ENCODE data around the gene STON1. TPM values are rescaled to one million over a fixed set of nuclear protein-coding genes. Genes with fewer than 3 reads are reported as not detected.
"Not testable (repeated sequence)": the region's sequence is repeated elsewhere in the genome, so short reads cannot be mapped to it uniquely, and the experiment has no call there.

STON1 gene
- total RNA-seq, 1 donor from 2014 or later = 33.4 TPM

GRCh38 chr2:48589170-48589767 lies 59.3 kb downstream of the STON1 start:
- DNase-seq = no peak
- Histone ChIP-seq H3K9me3 (no peaks in the 10 kb centered on the region), H3K27ac (no peak overlapping the region), H3K4me1 (no peaks in the 10 kb centered on the region), H3K27me3 (ENCODE audit: low read depth) (no peaks in the 10 kb centered on the region), H3K4me3 (no peak overlapping the region), H3K36me3 (no peaks in the 10 kb centered on the region)
- ATAC-seq = peak in 1 of 2 donors; percentile 54
- intact Hi-C loops (cut with DNase I) = no loop called here
- TF ChIP-seq CTCF (IDR thresholded peaks at IDR 0.05) = peak; percentile 66

GRCh38 chr2:48590017-48590416 lies 60.1 kb downstream of the STON1 start:
- DNase-seq = no peak
- no peaks in the 10 kb centered on the region for H3K4me1 ChIP-seq
- no peak for TF ChIP-seq CTCF (IDR thresholded peaks at IDR 0.05)
- no peaks in the 10 kb centered on the region for H3K27me3 ChIP-seq (ENCODE audit: low read depth)
- ATAC-seq = no peak
- H3K36me3 ChIP-seq = peaks cover 1% of the 10 kb centered on the region
- intact Hi-C loops (cut with DNase I) = no loop called here
- no peaks in the 10 kb centered on the region for H3K9me3 ChIP-seq
- no peak overlapping the region for H3K4me3 ChIP-seq
- H3K27ac ChIP-seq = no peak overlapping the region

- H3K27ac ChIP-seq = no peak overlapping the region
Observed at GRCh38 chr2:48592067-48592466, 62.1 kb downstream of the STON1 start.

DNA sequence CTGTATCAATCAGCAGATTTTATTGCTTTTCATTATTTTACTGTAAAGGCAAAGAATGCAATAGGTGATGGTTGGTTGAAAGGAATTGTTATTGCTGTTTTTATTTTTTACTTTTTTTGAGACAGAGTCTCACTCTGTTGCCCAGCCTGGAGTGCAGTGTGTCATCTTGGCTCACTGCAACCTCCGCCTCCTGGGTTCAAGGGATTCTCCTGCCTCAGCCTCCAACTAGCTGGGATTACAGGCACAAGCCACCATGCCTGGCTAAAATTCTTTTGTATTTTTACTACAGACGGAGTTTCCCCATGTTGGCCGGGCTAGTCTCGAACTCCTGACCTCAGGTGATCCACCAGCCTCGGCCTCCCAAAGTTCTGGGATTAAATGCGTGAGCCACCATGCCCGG lies 66.8 kb downstream of the STON1 start:
- intact Hi-C loops (cut with DNase I); DNase-seq; H3K4me1 ChIP-seq; H3K27me3 ChIP-seq (ENCODE audit: low read depth); ATAC-seq; H3K27ac ChIP-seq; H3K4me3 ChIP-seq; H3K9me3 ChIP-seq: not testable (repeated sequence)
- peaks cover 19% of the 10 kb centered on the region for H3K36me3 ChIP-seq

More at GRCh38 chr2:48592067-48592466, 62.1 kb downstream of the STON1 start:
- ATAC-seq (no peak), DNase-seq (no peak)
- Histone ChIP-seq H3K27me3 (ENCODE audit: low read depth) (no peaks in the 10 kb centered on the region), H3K36me3 (peaks cover 9% of the 10 kb centered on the region), H3K4me1 (no peaks in the 10 kb centered on the region), H3K9me3 (no peaks in the 10 kb centered on the region), H3K4me3 (no peak overlapping the region)
- TF ChIP-seq CTCF (IDR thresholded peaks at IDR 0.05) = no peak
- intact Hi-C loops (cut with DNase I) = no loop called here

GRCh38 chr2:48597492-48597891 lies 67.5 kb downstream of the STON1 start:
- Histone ChIP-seq H3K4me1 (no peaks in the 10 kb centered on the region), H3K4me3 (no peak overlapping the region), H3K27me3 (ENCODE audit: low read depth) (no peaks in the 10 kb centered on the region), H3K27ac (no peak overlapping the region), H3K9me3 (no peaks in the 10 kb centered on the region), H3K36me3 (peaks cover 19% of the 10 kb centered on the region)
- TF ChIP-seq CTCF (IDR thresholded peaks at IDR 0.05) = no peak
- no peak for DNase-seq
- no peak for ATAC-seq
- intact Hi-C loops (cut with DNase I) = no loop called here

- intact Hi-C loops (cut with DNase I) = no loop called here
- DNase-seq (no peak), ATAC-seq (peak; percentile 45 to 78)
- H3K27ac ChIP-seq = no peak overlapping the region
- peak; percentile 64 for TF ChIP-seq CTCF (IDR thresholded peaks at IDR 0.05)
- no peaks in the 10 kb centered on the region for H3K4me1 ChIP-seq
- no peak overlapping the region for H3K4me3 ChIP-seq
- no peaks in the 10 kb centered on the region for H3K27me3 ChIP-seq (ENCODE audit: low read depth)
- no peaks in the 10 kb centered on the region for H3K9me3 ChIP-seq
- peaks cover 15% of the 10 kb centered on the region for H3K36me3 ChIP-seq
Observed at GRCh38 chr2:48600204-48600813, 70.4 kb downstream of the STON1 start.

Data from lower lobe of right lung (tissue), 2 donors.